ENCODE data around the gene FBN2. TPM values are rescaled to one million over a fixed set of nuclear protein-coding genes. Genes with fewer than 3 reads are reported as not detected.

The FBN2 gene
- total RNA-seq, 1 experiment from 2014 or later = 193 TPM

- no peak for DNase-seq (ENCODE audit: unreplicated experiment)
- Mint-ChIP-seq H3K9me3 (ENCODE audit: unreplicated experiment) (no peaks in the 10 kb centered on the region), H3K27ac (ENCODE audit: low read depth, unreplicated experiment) (no peak overlapping the region), H3K4me1 (ENCODE audit: insufficient read depth, unreplicated experiment) (peaks cover 22% of the 10 kb centered on the region), H3K27me3 (ENCODE audit: insufficient read depth, unreplicated experiment) (no peaks in the 10 kb centered on the region), H3K36me3 (ENCODE audit: insufficient read depth, unreplicated experiment) (peaks cover 7% of the 10 kb centered on the region), H3K4me3 (ENCODE audit: unreplicated experiment) (no peak overlapping the region)
- POLR2A ChIA-PET = interaction anchor here (0.7 kb wide), 1 partner anchor 1712 kb away, joined by 3 read pairs; no protein-coding TSS in a partner anchor
- BruUV-seq (replicated peaks) = no TSS peak
- CTCF ChIA-PET = no interaction called here
- TF ChIP-seq CTCF (IDR thresholded peaks at IDR 0.05; ENCODE audit: unreplicated experiment) = no peak
- intact Hi-C loops (cut with micrococcal nuclease) = no loop called here
Observed at GRCh38 chr5:128408622-128409021, 129.4 kb downstream of the FBN2 start.

GRCh38 chr5:128407944-128408343 lies 130.1 kb downstream of the FBN2 start:
- H3K27me3 Mint-ChIP-seq (ENCODE audit: insufficient read depth, unreplicated experiment) = no peaks in the 10 kb centered on the region
- H3K4me1 Mint-ChIP-seq (ENCODE audit: insufficient read depth, unreplicated experiment) = peaks cover 17% of the 10 kb centered on the region
- H3K27ac Mint-ChIP-seq (ENCODE audit: low read depth, unreplicated experiment) = no peak overlapping the region
- CTCF ChIA-PET = no interaction called here
- no peak overlapping the region for H3K4me3 Mint-ChIP-seq (ENCODE audit: unreplicated experiment)
- H3K36me3 Mint-ChIP-seq (ENCODE audit: insufficient read depth, unreplicated experiment) = peaks cover 7% of the 10 kb centered on the region
- TF ChIP-seq CTCF (IDR thresholded peaks at IDR 0.05; ENCODE audit: unreplicated experiment) = no peak
- no TSS peak for BruUV-seq (replicated peaks)
- no peak for DNase-seq (ENCODE audit: unreplicated experiment)
- H3K9me3 Mint-ChIP-seq (ENCODE audit: unreplicated experiment) = no peaks in the 10 kb centered on the region
- intact Hi-C loops (cut with micrococcal nuclease) = no loop called here
- POLR2A ChIA-PET = interaction anchor here (0.7 kb wide), 1 partner anchor 1711 kb away, joined by 3 read pairs; no protein-coding TSS in a partner anchor

GRCh38 chr5:128406803-128407202 lies 131.2 kb downstream of the FBN2 start:
- BruUV-seq (replicated peaks) = no TSS peak
- TF ChIP-seq CTCF (IDR thresholded peaks at IDR 0.05; ENCODE audit: unreplicated experiment) = no peak
- Mint-ChIP-seq H3K9me3 (ENCODE audit: unreplicated experiment) (no peaks in the 10 kb centered on the region), H3K27me3 (ENCODE audit: insufficient read depth, unreplicated experiment) (no peaks in the 10 kb centered on the region), H3K27ac (ENCODE audit: low read depth, unreplicated experiment) (no peak overlapping the region), H3K4me3 (ENCODE audit: unreplicated experiment) (no peak overlapping the region), H3K4me1 (ENCODE audit: insufficient read depth, unreplicated experiment) (peaks cover 12% of the 10 kb centered on the region), H3K36me3 (ENCODE audit: insufficient read depth, unreplicated experiment) (peaks cover 7% of the 10 kb centered on the region)
- intact Hi-C loops (cut with micrococcal nuclease) = no loop called here
- DNase-seq (ENCODE audit: unreplicated experiment) = no peak
- ChIA-PET POLR2A (no interaction called here), CTCF (no interaction called here)

- intact Hi-C loops (cut with micrococcal nuclease) = no loop called here
- peaks cover 9% of the 10 kb centered on the region for H3K4me1 Mint-ChIP-seq (ENCODE audit: insufficient read depth, unreplicated experiment)
- TF ChIP-seq CTCF (IDR thresholded peaks at IDR 0.05; ENCODE audit: unreplicated experiment) = no peak
- H3K27ac Mint-ChIP-seq (ENCODE audit: low read depth, unreplicated experiment) = no peak overlapping the region
- H3K9me3 Mint-ChIP-seq (ENCODE audit: unreplicated experiment) = peaks cover 7% of the 10 kb centered on the region
- ChIA-PET POLR2A (interaction anchor here (0.6 kb wide), 1 partner anchor 72 kb away, joined by 3 read pairs; no protein-coding TSS in a partner anchor), CTCF (interaction anchor here (1.6 kb wide), 1 partner anchor 21 kb away, joined by 6 read pairs; no protein-coding TSS in a partner anchor)
- BruUV-seq (replicated peaks) = no TSS peak
- DNase-seq (ENCODE audit: unreplicated experiment) = no peak
- H3K27me3 Mint-ChIP-seq (ENCODE audit: insufficient read depth, unreplicated experiment) = no peaks in the 10 kb centered on the region
- peaks cover 7% of the 10 kb centered on the region for H3K36me3 Mint-ChIP-seq (ENCODE audit: insufficient read depth, unreplicated experiment)
- no peak overlapping the region for H3K4me3 Mint-ChIP-seq (ENCODE audit: unreplicated experiment)
Observed at GRCh38 chr5:128405159-128405558, 132.9 kb downstream of the FBN2 start.
